ENCODE results near the gene PTPRN2. TPM values are rescaled to one million over a fixed set of nuclear protein-coding genes. Genes with fewer than 3 reads are reported as not detected.
"Not testable (repeated sequence)": the region's sequence is repeated elsewhere in the genome, so short reads cannot be mapped to it uniquely, and the experiment has no call there.

Gene PTPRN2
- total RNA-seq, 1 experiment from 2014 or later, result 4.4 TPM

GRCh38 chr7:157980341-157980731, 607.3 kb downstream of the PTPRN2 start:
- DNase-seq (ENCODE audit: low spot score), result not testable (repeated sequence)

- no peak for DNase-seq (ENCODE audit: low spot score)
Observed at GRCh38 chr7:157979636-157980340, 607.8 kb downstream of the PTPRN2 start.

- DNase-seq (ENCODE audit: low spot score), result no peak
Observed at GRCh38 chr7:157978766-157979165, 608.9 kb downstream of the PTPRN2 start.

DNA sequence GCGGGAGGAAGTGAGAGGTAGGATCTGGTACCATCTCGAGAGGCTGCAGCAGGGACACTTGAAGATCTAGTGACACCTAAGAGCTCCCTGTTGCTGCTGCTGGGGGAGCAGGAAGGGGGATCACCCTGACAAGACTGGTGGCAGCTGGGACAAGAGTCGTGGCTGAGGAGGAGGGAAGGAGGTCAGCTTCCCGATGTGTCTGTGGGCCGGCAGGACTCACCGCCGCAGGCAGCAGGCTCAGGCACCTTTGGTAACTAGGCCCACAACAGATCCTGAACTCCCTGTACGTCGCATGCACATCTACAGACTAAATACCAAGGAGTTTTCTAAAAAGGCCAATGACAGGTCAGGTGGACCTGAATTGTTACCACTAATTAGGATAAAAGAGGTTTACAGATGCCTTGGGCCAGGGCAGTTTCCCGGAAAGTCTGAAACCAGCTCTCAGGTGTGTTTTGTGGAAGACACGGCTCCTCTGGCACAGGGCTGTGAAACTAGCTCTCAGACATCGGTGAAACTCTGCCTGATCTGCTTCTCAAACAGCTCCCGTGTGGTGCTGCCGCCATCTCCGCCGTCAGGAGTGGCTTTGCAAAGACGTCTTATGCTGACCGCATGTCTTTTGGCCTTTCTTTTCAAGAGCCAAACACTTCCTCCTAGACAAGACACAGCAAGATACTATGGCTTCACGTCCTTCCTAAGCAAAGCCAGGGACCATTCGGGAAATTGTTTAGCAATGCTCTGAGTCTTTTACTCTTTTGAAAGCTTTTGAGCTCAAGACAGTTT, 609.7 kb downstream of the PTPRN2 start:
- no peak for DNase-seq (ENCODE audit: low spot score)

DNA sequence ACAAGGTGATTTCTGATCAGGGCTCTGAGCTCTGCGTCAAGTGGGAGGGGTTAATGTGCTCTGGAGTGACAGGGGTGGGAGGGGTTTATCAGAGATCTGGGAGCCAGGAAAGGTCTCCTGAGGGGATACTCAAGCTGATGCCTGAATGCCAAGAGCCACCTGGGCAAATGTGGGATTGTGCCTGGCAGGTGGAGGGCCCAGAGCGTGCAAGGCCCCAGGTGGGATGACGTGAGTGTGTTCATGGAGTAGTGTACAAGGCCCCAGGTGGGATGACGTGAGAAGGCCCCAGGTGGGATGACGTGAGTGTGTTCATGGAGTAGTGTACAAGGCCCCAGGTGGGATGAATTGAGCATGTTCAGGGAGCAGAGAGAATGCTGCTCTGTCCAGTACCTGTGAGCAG, 610.3 kb downstream of the PTPRN2 start:
- DNase-seq (ENCODE audit: low spot score), result no peak

- DNase-seq (ENCODE audit: low spot score), result no peak
Observed at GRCh38 chr7:157976406-157976805, 611.2 kb downstream of the PTPRN2 start.

- DNase-seq (ENCODE audit: low spot score), result no peak
Observed at GRCh38 chr7:157975401-157976372, 611.9 kb downstream of the PTPRN2 start.

- no peak for DNase-seq (ENCODE audit: low spot score)
Observed at GRCh38 chr7:157974678-157975230, 612.9 kb downstream of the PTPRN2 start.

- no peak for DNase-seq (ENCODE audit: low spot score)
Observed at GRCh38 chr7:157973971-157974677, 613.5 kb downstream of the PTPRN2 start.

GRCh38 chr7:157972914-157973313, 614.7 kb downstream of the PTPRN2 start:
- no peak for DNase-seq (ENCODE audit: low spot score)

- DNase-seq (ENCODE audit: low spot score), result no peak
Observed at GRCh38 chr7:157971501-157971900, 616.1 kb downstream of the PTPRN2 start.

GRCh38 chr7:157970744-157971143, 616.9 kb downstream of the PTPRN2 start:
- no peak for DNase-seq (ENCODE audit: low spot score)

DNA sequence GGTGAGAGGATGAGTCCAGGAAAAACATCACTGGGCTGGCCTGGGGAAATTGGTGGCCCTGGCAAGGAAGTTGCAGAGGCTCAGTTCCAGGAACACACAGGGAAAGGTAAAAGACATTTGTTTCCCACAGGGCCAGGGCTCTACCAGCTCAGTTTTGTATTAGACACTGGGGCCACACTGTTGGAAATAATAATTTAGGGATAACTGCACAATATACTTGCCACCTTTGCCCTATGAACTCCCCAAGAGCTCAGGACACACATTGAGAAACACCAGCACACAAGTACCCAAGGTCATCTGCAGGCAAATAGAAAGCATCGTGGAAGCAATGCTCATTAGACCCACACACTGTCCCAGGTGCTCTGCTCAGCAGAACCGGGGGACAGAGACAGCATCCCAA, 617.6 kb downstream of the PTPRN2 start:
- DNase-seq (ENCODE audit: low spot score), result no peak

DNA sequence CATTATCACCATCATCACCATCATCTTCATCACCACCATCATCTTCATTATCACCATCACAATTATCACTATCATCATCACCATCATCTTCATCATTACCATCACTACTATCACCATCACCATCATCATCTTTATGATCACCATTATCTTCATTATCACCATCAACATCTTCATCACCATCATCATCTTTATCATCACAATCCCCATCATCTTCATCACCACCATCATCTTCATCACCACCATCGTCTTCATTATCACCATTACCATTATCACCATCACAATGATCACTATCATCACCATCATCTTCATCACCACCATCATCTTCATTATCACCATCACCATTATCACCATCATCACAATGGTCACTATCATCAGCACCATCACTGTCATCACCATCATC, 621.1 kb downstream of the PTPRN2 start:
- DNase-seq (ENCODE audit: low spot score), result no peak

DNA sequence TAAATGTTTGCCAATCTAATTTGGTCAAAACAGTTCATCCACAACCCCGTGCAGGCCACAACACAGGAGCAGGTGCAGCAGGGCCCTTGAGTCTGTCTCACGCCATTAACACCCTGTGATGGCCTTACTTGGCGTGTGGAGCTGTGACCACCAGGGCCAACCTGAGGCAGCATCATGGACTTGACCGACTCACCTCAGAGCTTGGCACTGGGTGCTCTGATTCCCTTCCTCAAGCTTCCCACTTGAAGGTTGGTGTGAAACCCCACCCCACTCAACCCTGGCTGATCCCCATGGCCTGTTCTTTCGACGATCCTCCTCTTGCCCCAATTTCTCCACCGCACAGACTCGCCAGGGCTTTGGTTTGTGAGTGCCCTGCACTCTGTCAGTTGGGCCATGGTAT, 623.1 kb downstream of the PTPRN2 start:
- no peak for DNase-seq (ENCODE audit: low spot score)

DNA sequence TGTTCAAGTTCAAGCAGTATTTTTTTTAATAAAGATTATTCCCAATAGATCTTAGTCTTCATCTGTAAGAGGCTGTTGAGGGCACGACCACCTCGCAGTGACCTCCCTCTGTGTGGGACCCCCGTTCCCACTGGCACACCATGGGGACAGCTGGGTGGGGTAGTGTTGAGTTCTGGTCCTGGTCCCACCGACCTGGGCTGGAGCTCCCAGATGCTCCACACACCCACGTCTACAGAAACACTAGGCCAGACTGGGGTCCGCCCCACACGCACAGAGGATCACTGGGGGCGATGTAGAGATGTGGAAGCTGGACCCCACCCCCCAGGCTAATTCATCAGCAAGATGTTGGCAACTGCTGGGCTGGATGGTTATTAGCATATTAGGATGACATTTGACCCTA, 623.6 kb downstream of the PTPRN2 start:
- DNase-seq (ENCODE audit: low spot score), result no peak

- no peak for DNase-seq (ENCODE audit: low spot score)
Observed at GRCh38 chr7:157963526-157963925, 624.1 kb downstream of the PTPRN2 start.

- no peak for DNase-seq (ENCODE audit: low spot score)
Observed at GRCh38 chr7:157962458-157963306, 624.9 kb downstream of the PTPRN2 start.

DNA sequence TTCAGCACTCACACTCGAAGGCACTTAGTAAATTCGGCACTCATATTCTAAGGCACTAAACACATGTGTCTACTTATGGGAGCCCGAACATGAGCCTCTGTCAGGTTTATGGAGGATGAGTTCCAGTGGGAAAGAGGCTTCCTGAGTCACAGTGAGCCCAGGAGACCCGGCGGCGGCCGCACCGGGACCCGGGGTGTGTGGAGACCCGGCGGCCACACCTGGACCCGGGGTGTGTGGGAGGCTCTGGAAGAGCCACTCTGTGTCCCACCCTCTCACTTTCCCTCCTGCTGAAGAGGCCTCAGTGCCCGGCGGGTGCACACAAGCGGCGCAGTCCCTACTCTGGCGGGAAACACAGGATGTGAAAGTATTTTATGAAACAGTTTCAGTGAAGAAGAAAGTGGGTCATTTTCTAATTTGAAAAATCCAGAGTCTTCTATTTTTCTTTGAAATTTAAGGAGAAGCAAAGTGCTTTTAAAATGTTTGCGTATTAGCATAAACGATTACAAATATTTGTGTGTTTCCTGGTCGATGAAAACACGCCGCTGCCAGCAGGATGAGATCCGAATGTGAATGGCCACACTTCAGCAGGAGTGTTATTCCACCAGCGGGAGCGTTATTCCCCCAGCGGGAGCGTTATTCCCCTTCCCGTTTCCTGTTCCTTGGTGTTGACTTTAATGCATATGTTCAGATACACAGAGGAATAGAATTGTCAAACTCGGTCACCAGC, 625.7 kb downstream of the PTPRN2 start:
- DNase-seq (ENCODE audit: low spot score), result no peak
